Measurements from ENCODE around the gene CDK5R2.

GRCh38 chr2:218953366-218953954 is 6.0 kb upstream of the CDK5R2 start:
- TF ChIP-seq CTCF (IDR thresholded peaks at IDR 0.05) (no peak), EP300 (IDR thresholded peaks at IDR 0.05) (no peak)

All from upper lobe of left lung (tissue), 4 donors.